HPDE6-E6E7 (cell line): ENCODE results near the gene DDX51.
"Not testable (repeated sequence)": the region's sequence is repeated elsewhere in the genome, so short reads cannot be mapped to it uniquely, and the experiment has no call there.

ENCODE experiments used
- DNase-seq: peaks from one replicate; pipeline ENCODE4 v3.0.0; 2011; ENCODE audit warnings: missing footprints; ENCODE audit errors: extremely low spot score

The DDX51 gene

DNA sequence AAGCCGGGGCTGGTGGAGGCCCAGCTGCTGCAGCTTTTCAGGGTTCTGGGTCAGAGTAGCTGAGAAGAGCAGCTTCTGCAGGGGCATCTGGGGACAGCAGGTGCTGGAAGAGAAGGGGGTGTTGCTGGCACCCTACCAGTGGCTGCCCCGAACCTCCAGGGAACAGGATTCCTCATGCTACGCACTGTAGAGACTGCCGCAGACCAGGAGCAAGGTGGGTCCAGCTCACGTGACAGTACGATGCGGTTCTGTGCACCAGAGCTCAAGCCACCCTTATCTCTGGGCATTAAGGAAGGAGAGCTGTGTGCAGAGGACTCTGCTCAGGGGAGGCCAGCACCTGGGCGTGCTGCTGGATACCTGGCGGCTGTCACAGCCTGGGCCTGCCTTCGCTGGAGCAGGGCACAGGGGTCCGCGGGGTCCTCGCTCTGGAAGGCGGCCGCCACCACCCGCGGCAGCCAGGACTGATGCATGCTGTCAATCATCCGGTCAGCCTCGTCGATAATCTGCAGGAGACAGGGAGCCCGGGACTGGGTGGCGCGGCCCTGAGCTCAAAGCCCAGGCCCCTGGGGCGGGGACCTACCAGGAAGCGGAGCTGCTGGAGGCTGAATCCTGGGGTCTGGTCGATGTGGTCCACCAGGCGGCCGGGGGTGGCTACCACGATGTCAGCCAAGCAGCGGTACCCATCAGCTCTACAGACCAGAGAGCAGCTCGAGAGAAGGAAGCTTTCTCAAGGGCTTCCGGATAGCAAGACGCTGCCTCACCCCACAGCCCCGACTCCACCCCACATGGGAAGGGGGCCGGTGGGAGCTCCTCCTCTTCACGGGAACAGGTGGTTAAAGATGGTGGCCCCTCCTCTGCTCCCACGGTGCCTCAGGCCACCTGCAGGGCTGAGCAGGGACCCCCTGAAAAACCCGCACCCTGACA, 2.9 kb downstream of the DDX51 start:
- no peak for DNase-seq

DNA sequence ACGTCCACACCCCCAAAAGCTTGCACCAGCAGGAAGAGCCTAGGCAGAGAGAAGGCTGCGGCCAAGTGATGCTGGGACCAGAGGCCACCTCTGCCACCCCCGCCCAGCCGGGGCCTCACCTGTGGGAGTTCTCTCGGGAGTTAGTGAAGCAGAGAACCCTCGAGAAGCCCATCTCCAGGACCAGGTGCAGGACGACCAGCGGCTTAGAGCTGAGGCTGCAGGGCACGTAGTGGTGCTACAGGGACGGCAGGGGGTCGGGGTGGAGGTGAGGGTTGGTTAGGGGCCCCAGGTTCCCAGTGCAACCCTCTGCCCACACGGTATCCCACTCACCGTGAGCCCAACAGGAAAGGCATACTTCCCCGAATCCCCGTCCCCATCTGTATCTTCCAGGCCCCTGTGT, 3.6 kb downstream of the DDX51 start:
- DNase-seq: no peak

GRCh38 chr12:132139912-132140311, 4.2 kb downstream of the DDX51 start:
- no peak for DNase-seq

GRCh38 chr12:132138941-132139871, 4.9 kb downstream of the DDX51 start:
- DNase-seq: no peak

DNA sequence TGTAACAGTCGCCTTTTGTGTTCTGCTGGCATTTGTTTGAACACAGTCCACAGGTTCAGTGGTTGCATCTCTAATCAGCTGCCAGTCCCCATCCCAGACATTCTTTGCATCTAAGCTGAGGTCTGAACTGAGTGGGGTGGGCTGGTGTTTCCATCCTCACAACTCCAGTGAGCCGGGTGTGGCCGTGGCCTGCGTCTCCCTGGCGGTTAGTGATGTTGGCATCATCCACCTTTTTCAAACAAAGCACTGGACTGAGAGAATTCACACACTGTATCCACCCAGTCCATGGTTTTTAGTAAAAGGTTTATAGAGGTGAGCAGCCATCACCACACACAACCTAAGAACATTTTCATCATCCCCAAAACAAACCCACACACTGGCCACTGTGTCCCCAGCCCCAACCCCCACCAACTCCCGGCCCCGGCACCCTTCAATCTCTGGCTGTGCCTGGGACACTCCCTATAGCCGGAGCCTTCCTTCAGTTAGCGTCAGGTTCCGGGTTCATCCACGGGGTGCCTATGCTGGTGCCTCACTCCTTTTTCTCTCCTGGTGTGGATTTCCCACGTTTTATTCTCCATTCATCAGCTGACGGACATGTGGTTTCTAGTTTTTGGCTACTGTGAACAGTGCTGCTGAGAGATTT, 6.5 kb downstream of the DDX51 start:
- DNase-seq: no peak

GRCh38 chr12:132136226-132136625, 7.9 kb downstream of the DDX51 start:
- DNase-seq: not testable (repeated sequence)

DNA sequence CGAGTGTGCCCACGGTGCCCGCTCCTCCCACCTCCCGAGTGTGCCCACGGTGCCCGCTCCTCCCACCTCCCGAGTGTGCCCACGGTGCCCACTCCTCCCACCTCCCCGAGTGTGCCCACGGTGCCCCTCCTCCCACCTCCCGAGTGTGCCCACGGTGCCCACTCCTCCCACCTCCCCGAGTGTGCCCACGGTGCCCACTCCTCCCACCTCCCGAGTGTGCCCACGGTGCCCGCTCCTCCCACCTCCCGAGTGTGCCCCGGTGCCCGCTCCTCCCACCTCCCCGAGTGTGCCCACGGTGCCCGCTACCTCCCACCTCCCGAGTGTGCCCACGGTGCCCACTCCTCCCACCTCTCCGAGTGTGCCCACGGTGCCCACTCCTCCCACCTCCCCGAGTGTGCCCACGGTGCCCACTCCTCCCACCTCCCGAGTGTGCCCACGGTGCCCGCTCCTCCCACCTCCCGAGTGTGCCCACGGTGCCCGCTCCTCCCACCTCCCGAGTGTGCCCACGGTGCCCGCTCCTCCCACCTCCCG, 9.4 kb downstream of the DDX51 start:
- DNase-seq: not testable (repeated sequence)

DNA sequence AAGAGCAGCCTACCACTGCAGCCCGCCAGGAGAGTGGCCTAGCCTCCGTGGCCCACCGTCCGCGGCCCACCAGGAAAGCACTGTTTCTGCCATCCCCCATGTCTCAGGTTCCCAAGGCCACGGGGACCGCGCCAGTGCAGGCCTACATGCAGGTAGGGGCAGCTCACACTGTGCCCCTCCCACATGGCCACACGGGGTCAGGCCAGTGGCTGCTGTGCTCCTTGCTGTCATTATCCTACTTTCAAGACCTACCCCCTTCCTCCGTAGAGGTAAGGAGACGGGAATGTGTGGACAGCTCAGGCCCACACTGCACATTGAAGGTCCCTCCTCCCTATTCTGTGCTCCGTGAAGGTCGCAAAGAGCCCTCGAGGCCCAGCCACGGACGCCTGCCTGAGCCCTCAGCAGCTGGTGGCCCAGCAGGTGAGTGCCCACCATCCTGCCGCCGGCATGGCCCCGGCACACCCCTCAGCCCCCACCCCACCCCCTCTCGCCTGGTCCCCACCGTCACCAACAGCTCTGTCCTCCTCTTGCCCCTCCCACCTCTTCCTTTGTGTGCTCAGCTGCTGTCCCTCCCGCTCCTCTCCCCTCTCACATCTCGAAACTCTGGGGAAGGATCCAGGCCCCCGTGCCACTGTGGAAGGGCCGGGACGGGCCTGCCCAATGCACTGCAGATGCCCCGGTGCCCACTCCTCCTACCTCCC, 10.0 kb downstream of the DDX51 start:
- DNase-seq: no peak

- DNase-seq: no peak
These were observed 11.3 kb downstream of the DDX51 start for GRCh38 chr12:132132609-132133430.

DNA sequence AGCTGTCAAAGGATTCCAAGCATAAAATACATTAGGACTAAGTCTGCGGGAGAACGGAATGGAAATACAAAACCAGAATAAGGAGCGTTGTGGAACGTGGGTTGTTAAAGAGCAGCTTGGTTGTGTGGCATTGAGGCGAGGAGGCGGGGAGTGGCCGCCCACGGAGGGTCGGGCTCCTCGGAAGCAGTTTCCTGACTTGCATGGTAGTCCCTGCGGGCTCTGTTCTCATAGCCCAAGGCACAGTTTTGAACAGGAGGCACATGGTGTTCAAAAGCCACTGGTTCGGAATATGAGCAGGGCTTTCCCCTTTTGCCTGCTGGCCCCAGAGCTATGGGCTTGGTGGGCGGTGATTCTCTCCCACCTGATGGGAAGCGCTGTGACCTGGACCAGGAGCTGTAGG, 12.2 kb downstream of the DDX51 start:
- DNase-seq: no peak

GRCh38 chr12:132131229-132131628, 12.9 kb downstream of the DDX51 start:
- DNase-seq: no peak

- DNase-seq: no peak
These were observed 13.4 kb downstream of the DDX51 start for GRCh38 chr12:132130690-132131089.

DNA sequence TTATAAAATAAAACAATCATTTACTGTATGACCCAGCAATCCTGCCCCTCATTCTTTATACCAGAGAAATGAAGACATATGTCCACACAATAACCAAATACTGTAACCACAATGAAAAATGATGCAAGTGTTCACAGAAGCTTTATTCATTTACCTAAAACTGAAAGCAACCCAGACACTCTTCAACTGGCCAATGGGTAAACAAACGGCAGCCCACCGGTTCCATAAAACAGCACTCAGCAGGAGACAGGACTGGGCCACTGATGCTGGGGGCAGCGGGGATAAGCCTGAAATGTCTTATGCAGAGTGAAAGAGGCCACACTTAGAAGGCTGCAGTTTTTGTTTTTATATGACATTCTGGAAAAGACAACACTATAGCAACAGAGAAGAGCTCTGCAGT, 15.1 kb downstream of the DDX51 start:
- no peak for DNase-seq

GRCh38 chr12:132127041-132127440, 17.1 kb downstream of the DDX51 start:
- DNase-seq: no peak

- no peak for DNase-seq
These were observed 18.4 kb downstream of the DDX51 start for GRCh38 chr12:132125736-132126135.

DNA sequence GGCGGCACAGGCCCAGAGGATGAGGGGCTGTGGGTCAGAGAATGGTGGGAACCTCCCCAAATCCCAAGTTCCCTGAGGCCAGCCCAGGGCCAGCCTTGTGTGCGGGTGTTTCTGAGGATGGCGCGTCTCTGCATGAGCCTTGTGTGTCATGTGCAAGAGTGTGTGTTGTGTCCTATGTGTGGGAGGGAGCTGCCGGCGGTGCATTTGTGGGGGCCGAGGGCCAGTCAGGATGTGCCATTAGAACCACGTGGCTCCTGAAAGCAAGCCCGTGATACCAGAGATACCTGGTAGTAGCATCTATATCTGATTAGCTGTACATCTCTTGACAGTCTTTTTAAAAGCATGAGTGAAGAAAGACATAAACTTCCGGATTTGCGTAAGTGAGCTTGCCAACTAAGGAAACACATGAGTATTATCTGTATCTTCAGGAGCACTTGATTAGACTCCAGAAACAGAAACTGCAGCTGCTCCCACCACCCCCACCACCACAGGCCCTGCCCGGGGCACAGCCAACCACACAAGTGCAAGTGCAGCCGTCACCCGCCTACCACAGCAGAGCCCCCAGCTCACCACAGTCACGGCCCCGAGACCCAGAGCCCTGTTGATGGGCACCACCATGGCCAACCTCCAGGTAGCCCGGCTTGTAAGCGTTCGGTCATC, 19.2 kb downstream of the DDX51 start:
- DNase-seq: no peak

DNA sequence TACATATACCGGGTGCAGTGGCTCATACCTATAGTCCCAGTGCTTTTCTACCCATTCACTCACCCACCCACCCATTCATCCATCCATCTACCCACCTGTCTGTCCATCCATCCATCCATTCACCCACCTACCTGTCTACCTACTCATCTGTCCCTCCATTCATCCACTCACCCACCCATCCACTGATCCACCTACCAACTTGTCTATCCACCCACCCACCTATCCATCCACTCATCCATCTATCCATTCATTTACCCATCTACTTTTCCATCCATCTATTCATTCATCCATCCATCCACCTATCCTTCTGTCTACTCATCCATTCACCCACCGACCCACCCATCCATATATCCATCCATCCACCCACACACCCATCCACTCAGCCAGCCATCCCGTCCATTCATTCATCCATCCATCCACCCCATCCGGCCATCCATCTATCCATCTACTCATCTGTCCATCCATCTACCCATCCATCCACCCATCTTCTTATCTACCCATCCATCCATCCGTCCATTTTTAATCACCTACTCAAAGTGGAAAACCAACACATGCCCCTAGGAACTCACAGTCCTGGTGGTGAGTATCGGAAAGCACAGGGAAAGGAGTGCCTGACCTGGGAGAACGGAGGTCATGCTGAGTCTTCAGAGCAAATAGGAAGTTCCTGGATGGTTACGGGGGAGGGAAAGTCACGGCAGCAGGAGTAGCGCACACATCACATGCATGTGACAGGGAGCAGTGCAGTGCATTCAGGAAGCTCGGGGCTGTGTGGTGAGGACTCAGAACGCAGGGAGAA, 20.0 kb downstream of the DDX51 start:
- no peak for DNase-seq

GRCh38 chr12:132121283-132121682, 22.8 kb downstream of the DDX51 start:
- no peak for DNase-seq

DNA sequence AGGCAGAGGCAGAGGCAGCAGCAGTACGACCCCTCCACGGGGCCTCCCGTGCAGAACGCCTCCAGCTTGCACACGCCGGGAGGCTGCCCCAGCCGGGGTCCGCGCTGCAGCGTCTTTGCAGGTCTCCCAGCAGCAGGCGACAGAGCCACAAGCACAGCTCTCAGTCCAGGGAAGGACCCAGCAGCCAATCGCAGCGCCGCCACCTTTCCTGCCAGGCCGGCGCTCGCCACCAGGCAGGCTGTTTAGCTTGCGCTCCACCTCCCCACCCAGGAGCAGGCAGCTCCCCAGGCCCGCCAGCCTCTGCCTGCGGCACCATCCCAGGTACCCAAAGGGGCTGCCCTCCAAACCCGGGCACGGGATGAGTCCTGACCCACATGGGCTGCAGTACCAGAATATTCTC, 25.2 kb downstream of the DDX51 start:
- DNase-seq: no peak
